HUES6 (cell line): ENCODE data around the gene ARHGEF19.
A peak's percentile ranks its signal among the peaks of the same experiment; 100 is the strongest.
"Not testable (repeated sequence)": the region's sequence is repeated elsewhere in the genome, so short reads cannot be mapped to it uniquely, and the experiment has no call there.

Experiments
- H3K27ac ChIP-seq: 2 replicates; pipeline ENCODE4 v1.7.0; 2013; ENCODE audit warnings: low read depth, mild to moderate bottlenecking, low read length, inconsistent platforms
- H3K27me3 ChIP-seq: 2 replicates; pipeline ENCODE4 v1.6.1; 2013; ENCODE audit warnings: low read length; ENCODE audit not compliant: control insufficient read depth, insufficient read depth
- H3K36me3 ChIP-seq: 2 replicates; pipeline ENCODE4 v1.6.1; 2013; ENCODE audit warnings: low read length; ENCODE audit not compliant: control insufficient read depth, insufficient read depth
- H3K4me1 ChIP-seq: 2 replicates; pipeline ENCODE4 v1.6.1; 2013; ENCODE audit warnings: low read length; ENCODE audit not compliant: control insufficient read depth, insufficient read depth
- H3K4me3 ChIP-seq: 2 replicates; pipeline ENCODE4 v1.5.1; 2013; ENCODE audit warnings: low read depth, low read length
- H3K9ac ChIP-seq: one replicate; pipeline ENCODE4 v1.6.1; 2013; ENCODE audit warnings: mild to moderate bottlenecking, low read length
- H3K9me3 ChIP-seq: 2 replicates; pipeline ENCODE4 v1.6.1; 2013; ENCODE audit warnings: low read depth, low read length; ENCODE audit not compliant: control insufficient read depth, insufficient read depth

ARHGEF19 gene

GRCh38 chr1:16232316-16232710, 19.9 kb upstream of the ARHGEF19 start:
- peaks cover 19% of the 10 kb centered on the region for H3K4me1 ChIP-seq
- peaks cover 25% of the 10 kb centered on the region for H3K27me3 ChIP-seq
- no peak overlapping the region for H3K9ac ChIP-seq
- H3K9me3 ChIP-seq: no peaks in the 10 kb centered on the region
- H3K36me3 ChIP-seq: no peaks in the 10 kb centered on the region
- no peak overlapping the region for H3K27ac ChIP-seq
- no peak overlapping the region for H3K4me3 ChIP-seq

DNA sequence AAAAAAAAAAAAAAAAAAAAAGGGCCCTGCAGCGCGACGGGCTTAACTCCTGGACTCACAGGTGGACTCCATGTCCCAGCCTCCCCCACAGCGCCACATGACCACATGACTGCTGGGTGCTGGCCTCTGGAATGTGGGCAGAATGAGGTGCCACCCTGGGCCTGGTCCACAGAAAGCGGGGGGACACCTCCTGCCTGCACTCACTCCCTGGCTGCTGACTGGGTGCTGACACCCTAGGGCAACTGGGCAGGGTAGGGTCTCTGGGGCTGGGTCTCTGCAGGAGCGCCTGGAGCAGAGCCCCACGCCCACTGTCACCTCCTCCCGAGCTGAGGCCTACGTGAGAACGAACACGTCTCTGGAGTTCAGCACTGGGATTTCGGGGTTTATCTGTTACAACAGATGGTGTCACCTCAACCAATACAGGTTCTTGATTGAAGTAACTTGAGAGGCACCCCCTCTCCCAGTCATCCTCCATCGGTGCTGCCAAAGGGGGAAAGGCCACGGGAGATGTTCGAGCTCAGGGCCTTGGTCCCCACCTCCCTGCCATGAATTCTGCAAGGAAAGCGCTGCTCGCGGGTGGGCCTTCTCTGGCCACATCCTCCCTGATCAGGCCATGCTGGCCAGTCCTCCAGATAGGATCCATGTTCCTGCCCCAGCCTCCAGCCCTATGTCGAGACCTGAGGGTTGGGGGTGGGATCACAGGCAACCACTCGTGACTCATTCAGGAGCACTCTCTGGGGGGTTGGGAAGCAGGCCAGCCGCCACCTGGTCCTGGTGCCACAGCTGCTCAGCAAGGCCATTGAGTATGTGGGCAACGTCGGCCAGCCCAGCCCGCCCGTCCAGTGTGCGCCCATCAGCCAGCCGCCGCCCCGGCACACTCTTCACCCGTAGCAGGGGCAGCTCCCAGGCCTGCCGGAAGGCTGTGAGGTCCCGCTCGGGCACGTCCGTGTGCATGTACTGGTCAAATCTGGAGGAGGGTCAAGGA, 19.2 kb upstream of the ARHGEF19 start:
- Histone ChIP-seq H3K9me3 (no peaks in the 10 kb centered on the region), H3K9ac (no peak overlapping the region), H3K27ac (no peak overlapping the region), H3K4me3 (no peak overlapping the region), H3K27me3 (peaks cover 32% of the 10 kb centered on the region), H3K36me3 (no peaks in the 10 kb centered on the region), H3K4me1 (peaks cover 21% of the 10 kb centered on the region)

- H3K4me1 ChIP-seq: peaks cover 19% of the 10 kb centered on the region
- no peak overlapping the region for H3K27ac ChIP-seq
- H3K4me3 ChIP-seq: no peak overlapping the region
- no peaks in the 10 kb centered on the region for H3K36me3 ChIP-seq
- no peak overlapping the region for H3K9ac ChIP-seq
- H3K9me3 ChIP-seq: no peaks in the 10 kb centered on the region
- peaks cover 41% of the 10 kb centered on the region for H3K27me3 ChIP-seq
Measured at GRCh38 chr1:16230744-16231143, 18.3 kb upstream of the ARHGEF19 start.

GRCh38 chr1:16229976-16230740, 17.7 kb upstream of the ARHGEF19 start:
- no peak overlapping the region for H3K9ac ChIP-seq
- no peaks in the 10 kb centered on the region for H3K36me3 ChIP-seq
- H3K4me1 ChIP-seq: peaks cover 19% of the 10 kb centered on the region
- no peak overlapping the region for H3K27ac ChIP-seq
- peaks cover 46% of the 10 kb centered on the region for H3K27me3 ChIP-seq
- no peaks in the 10 kb centered on the region for H3K9me3 ChIP-seq
- no peak overlapping the region for H3K4me3 ChIP-seq

- Histone ChIP-seq H3K4me1 (peaks cover 14% of the 10 kb centered on the region), H3K36me3 (no peaks in the 10 kb centered on the region), H3K4me3 (peak overlapping the region; percentile 68), H3K9me3 (no peaks in the 10 kb centered on the region), H3K27me3 (peaks cover 63% of the 10 kb centered on the region), H3K9ac (no peak overlapping the region), H3K27ac (no peak overlapping the region)
Measured at GRCh38 chr1:16226490-16227179, 14.2 kb upstream of the ARHGEF19 start.

DNA sequence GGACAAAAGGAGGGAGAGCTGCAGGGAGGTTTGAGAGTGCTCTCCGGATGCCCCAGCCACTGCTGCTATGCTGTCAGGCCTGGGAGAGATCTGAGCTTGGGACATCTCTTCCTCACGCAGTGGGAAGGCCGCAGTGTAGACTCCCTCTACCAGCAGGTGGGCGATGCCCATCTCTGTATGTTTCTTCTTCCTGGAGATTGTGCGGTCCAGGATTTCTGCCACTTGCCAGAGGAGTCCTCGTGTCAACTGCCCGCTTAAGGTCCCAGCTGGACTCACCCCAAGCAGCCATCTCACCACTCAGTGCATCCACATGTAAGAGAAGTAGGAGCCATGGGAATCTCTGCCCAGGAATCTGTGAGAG, 13.7 kb upstream of the ARHGEF19 start:
- Histone ChIP-seq H3K4me1 (peaks cover 14% of the 10 kb centered on the region), H3K9ac (no peak overlapping the region), H3K27me3 (peaks cover 68% of the 10 kb centered on the region), H3K27ac (no peak overlapping the region), H3K4me3 (peak overlapping the region; percentile 68), H3K9me3 (no peaks in the 10 kb centered on the region), H3K36me3 (no peaks in the 10 kb centered on the region)

- H3K27ac ChIP-seq: no peak overlapping the region
- H3K4me1 ChIP-seq: peaks cover 14% of the 10 kb centered on the region
- H3K36me3 ChIP-seq: no peaks in the 10 kb centered on the region
- peaks cover 73% of the 10 kb centered on the region for H3K27me3 ChIP-seq
- no peaks in the 10 kb centered on the region for H3K9me3 ChIP-seq
- H3K4me3 ChIP-seq: no peak overlapping the region
- no peak overlapping the region for H3K9ac ChIP-seq
Measured at GRCh38 chr1:16224472-16224871, 12.0 kb upstream of the ARHGEF19 start.

DNA sequence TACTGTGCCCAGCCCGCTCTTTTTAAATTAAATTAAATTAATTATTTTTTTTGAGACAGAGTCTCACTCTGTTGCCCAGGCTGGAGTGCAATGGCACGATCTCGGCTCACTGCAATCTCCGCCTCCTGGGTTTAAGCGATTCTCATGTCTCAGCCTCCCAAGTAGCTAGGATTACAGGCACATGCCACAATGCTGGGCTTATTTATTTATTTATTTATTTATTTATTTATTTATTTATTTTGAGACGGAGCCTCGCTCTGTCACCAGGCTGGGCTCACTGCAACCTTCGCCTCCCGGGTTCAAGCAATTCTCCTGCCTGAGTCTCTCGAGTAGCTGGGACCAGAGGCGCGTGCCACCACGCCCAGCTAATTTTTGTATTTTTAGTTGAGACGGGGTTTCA, 10.3 kb upstream of the ARHGEF19 start:
- not testable (repeated sequence) for H3K36me3 ChIP-seq, H3K4me3 ChIP-seq, H3K4me1 ChIP-seq, H3K27ac ChIP-seq, H3K9me3 ChIP-seq, H3K9ac ChIP-seq
- peaks cover 70% of the 10 kb centered on the region for H3K27me3 ChIP-seq

- Histone ChIP-seq H3K9me3 (no peaks in the 10 kb centered on the region), H3K4me1 (peaks cover 9% of the 10 kb centered on the region; the same call in 1 of the 2 replicates), H3K4me3 (no peak overlapping the region), H3K9ac (no peak overlapping the region), H3K27me3 (peaks cover 67% of the 10 kb centered on the region), H3K27ac (no peak overlapping the region), H3K36me3 (no peaks in the 10 kb centered on the region)
Measured at GRCh38 chr1:16221499-16221898, 9.0 kb upstream of the ARHGEF19 start.

GRCh38 chr1:16219968-16220500, 7.6 kb upstream of the ARHGEF19 start:
- no peak overlapping the region for H3K4me3 ChIP-seq
- peaks cover 12% of the 10 kb centered on the region for H3K4me1 ChIP-seq
- H3K9ac ChIP-seq: no peak overlapping the region
- no peak overlapping the region for H3K27ac ChIP-seq
- H3K36me3 ChIP-seq: no peaks in the 10 kb centered on the region
- H3K9me3 ChIP-seq: no peaks in the 10 kb centered on the region
- H3K27me3 ChIP-seq: peaks cover 55% of the 10 kb centered on the region
